ENCODE data around the gene STMN1.

The STMN1 gene

GRCh38 chr1:25922056-25922970 is 16.1 kb upstream of the STMN1 start:
- in situ Hi-C loops (cut with MboI; ENCODE audit: low sequenced_read_pairs) = no loop called here

- in situ Hi-C loops (cut with MboI; ENCODE audit: low sequenced_read_pairs) = no loop called here
These were observed 12.4 kb upstream of the STMN1 start for GRCh38 chr1:25918615-25919014.

GRCh38 chr1:25917996-25918395 is 11.8 kb upstream of the STMN1 start:
- in situ Hi-C loops (cut with MboI; ENCODE audit: low sequenced_read_pairs) = no loop called here

GRCh38 chr1:25916460-25916859 is 10.2 kb upstream of the STMN1 start:
- in situ Hi-C loops (cut with MboI; ENCODE audit: low sequenced_read_pairs) = no loop called here

GRCh38 chr1:25914074-25914995 is 8.1 kb upstream of the STMN1 start:
- in situ Hi-C loops (cut with MboI; ENCODE audit: low sequenced_read_pairs) = no loop called here

- in situ Hi-C loops (cut with MboI; ENCODE audit: low sequenced_read_pairs) = no loop called here
These were observed 7.0 kb upstream of the STMN1 start for GRCh38 chr1:25913206-25913605.

- in situ Hi-C loops (cut with MboI; ENCODE audit: low sequenced_read_pairs) = no loop called here
These were observed 6.0 kb upstream of the STMN1 start for GRCh38 chr1:25912076-25912831.

- in situ Hi-C loops (cut with MboI; ENCODE audit: low sequenced_read_pairs) = no loop called here
These were observed 4.9 kb upstream of the STMN1 start for GRCh38 chr1:25911162-25911561.

- in situ Hi-C loops (cut with MboI; ENCODE audit: low sequenced_read_pairs) = no loop called here
These were observed 2.8 kb upstream of the STMN1 start for GRCh38 chr1:25909040-25909439.

GRCh38 chr1:25908161-25908560 is 1.9 kb upstream of the STMN1 start:
- in situ Hi-C loops (cut with MboI; ENCODE audit: low sequenced_read_pairs) = no loop called here

- in situ Hi-C loops (cut with MboI; ENCODE audit: low sequenced_read_pairs) = no loop called here
These were observed 1.4 kb upstream of the STMN1 start for GRCh38 chr1:25907601-25908000.

GRCh38 chr1:25906644-25907300 is 553 bp upstream of the STMN1 start:
- in situ Hi-C loops (cut with MboI; ENCODE audit: low sequenced_read_pairs) = no loop called here

- in situ Hi-C loops (cut with MboI; ENCODE audit: low sequenced_read_pairs) = no loop called here
These were observed 1.1 kb downstream of the STMN1 start for GRCh38 chr1:25904943-25905679.

GRCh38 chr1:25903986-25904385 is 2.2 kb downstream of the STMN1 start:
- in situ Hi-C loops (cut with MboI; ENCODE audit: low sequenced_read_pairs) = no loop called here

GRCh38 chr1:25902462-25902861 is 3.8 kb downstream of the STMN1 start:
- in situ Hi-C loops (cut with MboI; ENCODE audit: low sequenced_read_pairs) = no loop called here

- in situ Hi-C loops (cut with MboI; ENCODE audit: low sequenced_read_pairs) = no loop called here
These were observed 6.0 kb downstream of the STMN1 start for GRCh38 chr1:25900219-25900618.

- in situ Hi-C loops (cut with MboI; ENCODE audit: low sequenced_read_pairs) = loop anchor here (10.0 to 25.0 kb wide), 3 partner anchors 95 to 238 kb away; partner anchors contain the start of genes EXTL1 and PAFAH2
These were observed 6.4 kb downstream of the STMN1 start for GRCh38 chr1:25899792-25900191.

GRCh38 chr1:25898223-25899015 is 7.8 kb downstream of the STMN1 start:
- in situ Hi-C loops (cut with MboI; ENCODE audit: low sequenced_read_pairs) = loop anchor here (10.0 to 25.0 kb wide), 3 partner anchors 96 to 239 kb away; partner anchors contain the start of genes EXTL1 and PAFAH2

GRCh38 chr1:25897754-25898153 is 8.5 kb downstream of the STMN1 start:
- in situ Hi-C loops (cut with MboI; ENCODE audit: low sequenced_read_pairs) = loop anchor here (10.0 to 25.0 kb wide), 3 partner anchors 97 to 240 kb away; partner anchors contain the start of genes EXTL1 and PAFAH2

All from HL-60/S4 treated with retinoic acid at 250 ng/mL for 4 days and 3 days (cell line).